NCI-H2227 (cell line): ENCODE data around the gene PPM1D.
A peak's percentile ranks its signal among the peaks of the same experiment; 100 is the strongest.
"Not testable (repeated sequence)": the region's sequence is repeated elsewhere in the genome, so short reads cannot be mapped to it uniquely, and the experiment has no call there.

Source experiments
- DNase-seq: peaks from one replicate; lab custom pipeline; 2025; ENCODE audit not compliant: unreplicated experiment; lab: John Stamatoyannopoulos, UW

PPM1D gene

DNA sequence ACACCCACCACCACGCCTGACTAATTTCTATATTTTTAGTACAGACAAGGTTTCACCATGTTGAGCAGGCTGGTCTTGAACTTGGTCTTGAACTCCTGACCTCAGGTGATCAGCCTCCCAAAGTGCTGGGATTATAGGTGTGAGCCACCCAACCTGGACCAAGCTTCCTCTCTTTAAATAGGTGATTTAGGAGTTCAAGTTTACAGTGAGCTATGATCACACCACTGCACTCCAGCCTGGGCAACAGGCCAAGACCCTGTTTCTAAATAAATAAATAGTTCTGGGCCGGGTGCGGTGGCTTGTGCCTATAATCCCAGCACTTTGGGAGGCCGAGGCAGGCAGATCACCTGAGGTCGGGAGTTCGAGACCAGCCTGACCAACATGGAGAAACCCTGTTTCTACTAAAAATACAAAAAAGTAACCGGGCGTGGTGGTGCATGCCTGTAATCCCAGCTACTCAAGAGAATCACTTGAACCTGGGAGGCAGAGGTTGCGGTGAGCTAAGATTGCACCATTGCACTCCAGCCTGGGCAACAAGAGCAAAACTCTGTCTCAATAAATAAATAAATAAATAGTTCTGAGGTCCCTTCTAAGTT lies 6.5 kb upstream of the PPM1D start:
- DNase-seq = not testable (repeated sequence)

DNA sequence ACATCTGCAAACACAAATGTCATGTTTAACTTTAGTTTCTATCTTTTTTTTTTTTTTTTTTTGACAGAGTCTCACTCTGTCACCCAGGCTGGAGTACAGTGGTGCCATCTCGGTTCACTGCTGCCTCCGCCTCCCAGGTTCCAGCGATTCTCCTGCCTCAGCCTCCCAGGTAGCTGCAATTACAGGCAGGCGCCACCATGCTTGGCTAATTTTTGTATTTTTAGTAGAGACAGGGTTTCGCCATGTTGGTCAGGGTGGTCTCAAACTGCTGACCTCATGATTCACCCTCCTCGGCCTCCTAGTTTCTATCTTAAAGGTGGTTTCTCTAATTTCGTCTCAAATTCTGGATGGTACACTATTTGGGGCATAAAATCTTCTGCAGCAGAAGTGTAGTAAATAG lies 5.8 kb upstream of the PPM1D start:
- not testable (repeated sequence) for DNase-seq

DNA sequence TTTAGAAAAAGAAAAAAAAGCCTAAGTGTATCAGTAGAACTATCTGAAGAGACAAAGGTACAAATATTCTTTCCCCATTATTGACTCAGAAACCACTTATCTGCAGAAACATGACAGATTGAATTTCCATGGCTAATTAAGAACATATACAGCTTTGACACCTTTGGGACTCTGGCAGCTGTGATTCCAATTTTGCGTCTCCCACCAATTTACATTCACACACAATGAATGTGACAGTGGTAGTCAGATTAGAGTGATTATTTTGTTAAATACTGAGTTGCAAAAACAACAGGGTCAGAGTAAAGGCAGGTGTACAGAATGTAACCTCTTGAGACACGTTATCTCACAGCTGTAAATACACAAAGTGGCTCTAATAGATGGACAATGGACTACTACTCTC lies 5.3 kb upstream of the PPM1D start:
- DNase-seq = no peak

DNA sequence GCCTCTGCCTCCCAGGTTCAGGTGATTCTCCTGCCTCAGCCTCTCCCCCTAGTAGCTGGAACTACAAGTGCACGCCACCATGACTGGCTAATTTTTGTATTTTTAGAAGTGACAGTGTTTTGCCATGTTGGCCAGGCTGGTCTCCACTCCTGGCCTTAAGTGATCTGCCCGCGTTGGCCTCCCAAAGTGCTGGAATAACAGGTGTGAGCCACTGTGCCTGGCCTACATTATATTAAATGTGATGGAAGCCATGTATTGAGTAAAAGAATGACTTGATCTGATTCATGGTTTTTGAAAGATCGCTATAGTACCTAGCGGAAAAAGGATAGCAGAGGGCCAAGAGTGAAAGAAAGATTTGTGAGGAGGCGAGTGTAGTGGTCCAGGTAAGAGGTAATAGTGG lies 2.7 kb upstream of the PPM1D start:
- DNase-seq = no peak

DNA sequence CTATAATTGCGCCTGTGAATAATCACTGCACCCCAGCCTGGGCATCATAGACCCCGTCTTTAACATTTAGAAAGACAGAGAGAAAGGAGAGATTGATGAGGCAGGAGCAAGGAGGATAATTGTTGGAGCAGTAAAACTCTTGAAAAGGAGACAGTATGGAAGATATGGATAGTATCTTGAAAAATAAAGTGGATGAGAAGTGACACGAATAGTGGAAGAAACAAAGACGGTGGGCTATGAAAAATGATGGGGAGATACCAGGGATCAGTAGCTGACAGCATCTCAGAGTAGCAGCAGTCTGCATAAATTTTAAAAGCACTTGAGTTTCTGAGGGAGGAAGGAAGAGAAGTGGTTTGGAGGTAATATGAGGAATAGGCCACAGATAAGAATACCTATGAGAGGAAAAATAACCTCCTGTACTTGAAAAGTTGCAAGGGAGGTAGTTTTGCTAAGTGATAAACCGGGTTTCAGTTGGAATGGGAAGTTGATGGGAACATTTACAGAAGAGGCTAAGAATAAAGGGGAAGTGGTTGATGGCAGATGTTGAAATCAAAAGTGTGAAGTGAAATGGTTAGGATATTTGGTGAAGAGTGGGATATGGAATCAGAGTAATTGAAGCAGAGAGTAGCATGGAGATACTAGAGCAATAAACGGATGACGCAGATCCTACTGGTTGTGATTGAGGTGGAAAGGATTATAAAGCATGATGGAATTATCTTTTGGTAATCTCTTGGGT lies 1.8 kb upstream of the PPM1D start:
- peak; percentile 38 for DNase-seq

DNA sequence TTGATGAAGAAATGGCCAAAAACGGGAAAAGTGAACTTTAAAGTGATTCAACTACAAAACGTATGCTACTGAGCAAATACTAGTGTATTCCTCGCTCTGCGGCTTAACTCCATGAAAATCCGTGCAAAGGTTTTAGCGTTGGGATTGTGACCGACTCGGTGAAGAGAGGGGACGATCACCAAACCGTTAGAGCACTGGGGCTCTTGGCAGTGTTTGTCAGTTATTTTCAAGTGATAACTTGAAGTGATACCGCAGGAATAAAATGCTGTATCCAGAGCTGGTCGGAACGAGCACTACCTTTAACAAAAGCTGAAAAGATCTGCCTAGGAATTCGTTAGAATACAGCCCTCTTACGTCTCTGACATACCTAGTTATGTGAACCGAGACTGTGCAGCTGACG lies 773 bp upstream of the PPM1D start:
- DNase-seq = peak; percentile 68

DNA sequence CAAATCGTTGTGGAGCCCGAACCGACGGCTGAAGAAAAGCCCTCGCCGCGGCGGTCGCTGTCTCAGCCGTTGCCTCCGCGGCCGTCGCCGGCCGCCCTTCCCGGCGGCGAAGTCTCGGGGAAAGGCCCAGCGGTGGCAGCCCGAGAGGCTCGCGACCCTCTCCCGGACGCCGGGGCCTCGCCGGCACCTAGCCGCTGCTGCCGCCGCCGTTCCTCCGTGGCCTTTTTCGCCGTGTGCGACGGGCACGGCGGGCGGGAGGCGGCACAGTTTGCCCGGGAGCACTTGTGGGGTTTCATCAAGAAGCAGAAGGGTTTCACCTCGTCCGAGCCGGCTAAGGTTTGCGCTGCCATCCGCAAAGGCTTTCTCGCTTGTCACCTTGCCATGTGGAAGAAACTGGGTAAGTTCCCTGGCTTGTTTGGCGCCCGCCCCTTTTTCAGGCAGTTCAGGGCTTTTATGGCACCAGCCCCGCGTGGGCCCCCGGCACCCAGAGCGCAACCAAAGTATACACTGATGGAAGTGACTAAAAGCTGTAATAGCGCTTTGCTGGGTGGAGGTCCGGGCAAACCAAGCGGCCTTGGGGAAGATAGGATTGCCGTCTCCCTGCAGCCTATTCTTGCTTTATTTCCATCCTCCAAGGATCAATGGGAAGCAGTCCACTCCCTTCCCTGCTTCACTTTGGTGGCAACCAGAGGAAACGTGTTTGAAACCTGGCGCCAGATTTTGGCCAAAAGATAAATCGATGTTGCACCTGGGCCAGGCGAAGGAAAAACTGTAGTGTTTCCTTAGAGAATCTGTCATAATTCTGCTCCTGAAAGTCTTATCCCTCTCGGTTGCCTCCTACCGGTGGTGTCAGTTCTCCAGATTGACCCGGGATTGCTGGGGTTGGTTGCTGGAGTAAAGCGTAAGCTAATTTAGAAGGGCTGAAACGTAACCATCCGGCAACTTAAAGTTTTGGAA lies 775 bp downstream of the PPM1D start:
- DNase-seq = peak; percentile 81

DNA sequence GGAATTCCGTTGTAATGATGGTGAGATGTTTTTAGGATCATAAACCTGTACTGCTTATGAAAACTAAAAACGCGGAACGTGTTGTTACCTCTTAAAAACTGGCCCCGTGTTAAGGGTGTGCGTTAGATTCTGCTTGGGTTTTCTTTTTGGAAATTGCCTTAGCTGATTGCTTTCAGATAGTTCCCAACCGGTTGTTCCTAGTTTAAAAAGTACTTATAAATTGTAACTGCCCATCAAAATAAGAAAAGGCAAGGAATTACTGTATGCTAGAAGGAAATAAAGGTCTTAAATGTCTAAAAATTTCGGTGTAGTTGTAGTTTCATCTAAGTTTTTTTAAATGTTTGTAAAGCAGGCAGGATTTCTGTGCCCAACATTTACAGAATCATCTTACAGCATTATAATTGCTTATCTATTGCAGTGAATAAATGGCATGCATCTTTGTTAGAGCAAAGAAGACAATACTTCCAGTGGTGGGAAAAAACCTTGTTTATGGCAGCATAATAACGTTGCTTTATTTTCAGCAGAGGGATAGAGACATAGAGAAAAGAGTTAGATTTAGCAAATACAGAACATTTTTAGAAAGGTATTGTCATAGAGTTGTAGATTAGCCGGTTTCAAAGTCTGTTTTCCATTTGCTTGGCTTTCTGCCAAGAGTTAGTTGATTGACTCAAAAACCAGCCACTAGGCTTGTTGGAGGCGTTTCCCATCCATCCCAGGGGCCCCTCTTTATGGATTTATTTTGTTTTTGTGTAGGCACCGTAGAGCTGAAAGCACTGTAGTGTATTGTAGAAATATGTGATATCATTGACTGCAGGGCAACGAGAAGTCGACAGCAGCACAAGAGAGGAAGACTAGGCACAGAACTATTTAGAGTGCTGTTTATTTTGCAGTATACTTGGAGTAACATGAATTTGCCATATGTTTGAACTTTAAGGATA lies 1.7 kb downstream of the PPM1D start:
- peak; percentile 83 for DNase-seq

DNA sequence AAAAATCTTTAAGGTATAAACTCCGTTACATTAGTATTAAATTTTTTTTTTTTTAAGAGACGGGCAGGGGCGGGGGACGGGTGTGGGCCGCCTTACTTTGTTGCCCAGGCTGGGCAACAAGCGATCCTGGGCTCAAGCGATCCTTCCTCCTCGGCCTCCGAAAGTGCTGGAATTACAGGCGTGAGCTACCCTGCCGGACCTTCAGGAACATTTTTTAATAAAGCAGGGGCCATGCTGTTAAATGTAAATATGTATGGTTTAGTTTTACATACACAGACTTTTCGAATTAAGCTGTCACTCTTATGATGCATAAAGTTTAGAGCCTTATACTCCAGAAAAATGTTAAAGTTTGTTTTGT lies 2.4 kb downstream of the PPM1D start:
- no peak for DNase-seq

DNA sequence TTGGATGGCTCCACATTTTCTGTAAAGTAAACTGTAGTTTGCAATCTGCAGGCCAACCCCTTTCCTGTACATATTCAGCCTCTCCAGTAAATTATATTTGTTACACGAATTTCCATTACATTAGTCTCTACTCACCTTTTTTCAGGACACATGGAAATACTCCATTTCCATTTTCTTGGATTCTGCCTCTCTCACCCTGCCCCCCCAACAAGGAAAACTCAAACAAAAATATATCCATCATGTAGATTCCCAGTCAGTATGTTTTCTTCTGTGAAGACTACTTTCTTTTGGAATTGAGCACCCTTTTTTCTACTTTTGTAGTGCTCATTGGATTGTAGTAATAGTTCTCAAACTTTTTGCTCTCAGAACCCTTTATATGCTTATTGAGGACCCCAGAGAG lies 2.9 kb downstream of the PPM1D start:
- no peak for DNase-seq

DNA sequence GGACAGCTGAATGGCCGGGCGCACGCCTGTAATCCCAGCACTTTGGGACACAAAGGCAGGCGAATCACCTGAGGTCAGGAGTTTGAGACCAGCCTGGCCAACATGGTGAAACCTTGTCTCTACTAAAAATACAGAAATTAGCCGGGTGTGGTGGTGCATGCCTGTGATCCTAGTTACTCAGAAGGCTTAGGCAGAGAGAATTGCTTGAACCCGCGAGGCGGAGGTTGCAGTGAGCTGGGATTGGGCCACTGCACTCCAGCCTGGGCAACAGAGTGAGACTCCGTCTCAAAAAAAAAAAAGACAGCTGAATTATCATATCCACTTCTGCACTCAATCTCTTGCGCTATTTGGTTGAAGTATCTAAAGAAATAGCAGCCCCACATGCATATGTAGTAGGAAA lies 3.5 kb downstream of the PPM1D start:
- not testable (repeated sequence) for DNase-seq

DNA sequence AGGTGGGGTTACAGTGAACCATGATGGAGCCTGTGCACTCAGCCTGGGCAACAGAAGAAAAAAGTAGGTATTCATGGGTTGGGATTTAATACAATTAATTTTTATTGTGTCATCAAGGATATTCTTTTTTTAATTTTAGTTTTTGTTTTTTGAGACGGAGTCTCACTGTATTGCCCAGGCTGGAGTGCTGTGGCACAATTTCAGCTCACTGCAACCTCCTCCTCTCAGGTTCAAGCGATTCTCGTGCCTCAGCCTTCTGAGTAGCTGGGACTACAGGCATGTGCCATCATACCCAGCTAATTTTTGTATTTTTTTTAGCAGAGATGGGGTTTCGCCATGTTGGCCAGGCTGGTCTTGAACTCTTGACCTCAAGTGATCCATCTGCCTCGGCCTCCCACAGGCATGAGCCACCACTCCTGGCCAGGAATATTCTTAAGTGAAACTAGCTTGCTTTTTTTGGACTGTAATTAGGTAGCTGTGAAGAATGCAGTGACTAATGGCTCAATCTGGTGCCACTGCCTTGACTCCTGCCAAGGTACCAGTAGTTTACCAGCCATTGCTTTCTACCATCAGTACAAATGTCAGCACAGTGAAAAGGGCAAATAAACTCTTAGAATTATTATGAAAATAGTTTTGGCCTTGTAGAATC lies 4.8 kb downstream of the PPM1D start:
- no peak for DNase-seq

DNA sequence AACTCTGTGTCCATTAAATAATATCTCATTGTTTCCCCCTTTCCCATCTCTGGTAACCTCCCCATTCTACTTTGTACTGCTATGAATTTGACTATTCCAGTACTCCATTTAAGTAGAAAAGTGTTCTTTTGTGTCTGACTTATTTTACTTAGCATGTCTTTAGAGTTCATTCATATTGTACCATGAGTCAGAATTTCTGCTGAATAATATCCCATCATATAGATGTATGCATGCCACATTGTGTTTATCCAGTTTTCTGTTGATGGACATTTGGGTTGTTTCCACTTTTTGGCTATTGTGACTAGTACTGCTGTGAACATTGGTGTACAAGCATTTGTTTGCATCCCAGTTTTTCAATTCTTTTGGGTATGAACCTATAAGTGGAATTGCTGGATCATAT lies 6.0 kb downstream of the PPM1D start:
- DNase-seq = no peak

DNA sequence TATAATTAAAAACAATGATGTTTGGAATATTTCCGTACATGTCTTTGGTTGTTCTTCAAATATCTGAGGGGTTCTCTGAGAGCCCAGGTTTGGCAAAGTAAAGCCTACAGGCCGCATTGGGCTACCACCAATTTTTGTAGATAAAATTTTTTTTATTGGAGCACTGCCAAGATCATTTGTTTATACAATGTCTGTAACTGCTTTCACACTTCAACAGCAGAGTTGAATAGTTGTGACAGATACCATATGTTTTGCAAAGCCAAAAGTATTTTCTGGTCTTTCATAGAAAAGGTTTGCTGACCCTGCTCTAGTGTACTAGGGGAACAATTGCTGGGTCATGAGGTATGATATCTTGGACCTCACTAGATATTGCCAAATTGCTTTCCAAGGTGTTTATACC lies 10.5 kb downstream of the PPM1D start:
- DNase-seq = no peak

DNA sequence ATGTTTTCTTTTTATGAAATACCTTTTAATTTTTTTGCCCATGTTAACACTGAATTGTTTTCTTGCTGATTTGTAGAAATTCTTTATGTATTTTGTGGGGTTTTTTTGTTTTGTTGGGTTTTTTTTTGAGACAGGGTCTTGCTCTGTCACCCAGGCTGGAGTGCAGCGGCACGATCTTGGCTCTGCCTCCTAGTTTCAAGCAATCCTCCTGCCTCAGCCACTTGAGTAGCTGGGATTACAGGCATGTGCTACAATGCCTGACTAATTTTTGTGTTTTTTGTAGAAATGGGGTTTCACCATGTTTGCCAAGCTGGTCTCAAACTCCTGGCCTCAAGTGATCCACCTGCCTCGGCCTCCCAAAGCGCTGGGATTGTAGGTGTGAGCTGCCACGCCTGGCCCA lies 11.3 kb downstream of the PPM1D start:
- not testable (repeated sequence) for DNase-seq

DNA sequence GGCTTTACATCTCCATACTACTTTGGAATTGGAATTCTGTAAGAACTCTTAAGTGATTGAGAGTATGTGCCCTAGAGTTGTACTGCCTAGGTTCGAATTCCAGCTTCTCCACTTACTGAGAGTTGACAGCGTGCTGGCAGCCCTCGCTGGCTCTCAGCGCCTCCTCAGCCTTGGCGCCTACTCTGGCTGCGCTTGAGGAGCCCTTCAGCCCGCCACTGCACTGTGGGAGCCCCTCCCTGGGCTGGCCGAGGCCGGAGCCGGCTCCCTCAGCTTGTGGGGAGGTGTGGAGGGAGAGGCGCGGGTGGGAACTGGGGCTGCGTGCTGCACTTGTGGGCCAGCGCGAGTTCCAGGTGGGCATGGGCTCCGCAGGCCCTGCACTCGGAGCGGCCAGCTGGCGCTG lies 13.3 kb downstream of the PPM1D start:
- no peak for DNase-seq

DNA sequence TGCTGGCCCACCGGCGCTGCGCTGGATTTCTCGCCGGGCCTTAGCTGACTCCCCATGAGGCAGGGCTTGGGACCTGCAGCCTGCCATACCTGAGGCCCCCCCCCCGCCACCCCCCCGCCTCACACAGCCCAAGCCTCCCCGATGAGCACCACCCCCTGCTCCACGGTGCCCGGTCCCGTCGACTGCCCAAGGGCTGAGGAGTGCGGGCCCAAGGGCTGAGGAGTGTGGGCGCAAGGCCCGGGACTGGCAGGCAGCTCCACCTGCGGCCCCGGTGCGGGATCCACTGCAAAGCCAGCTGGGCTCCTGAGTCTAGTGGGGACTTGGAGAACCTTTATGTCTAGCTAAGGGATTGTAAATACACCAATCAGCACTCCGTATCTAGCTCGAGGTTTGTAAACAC lies 13.8 kb downstream of the PPM1D start:
- not testable (repeated sequence) for DNase-seq

DNA sequence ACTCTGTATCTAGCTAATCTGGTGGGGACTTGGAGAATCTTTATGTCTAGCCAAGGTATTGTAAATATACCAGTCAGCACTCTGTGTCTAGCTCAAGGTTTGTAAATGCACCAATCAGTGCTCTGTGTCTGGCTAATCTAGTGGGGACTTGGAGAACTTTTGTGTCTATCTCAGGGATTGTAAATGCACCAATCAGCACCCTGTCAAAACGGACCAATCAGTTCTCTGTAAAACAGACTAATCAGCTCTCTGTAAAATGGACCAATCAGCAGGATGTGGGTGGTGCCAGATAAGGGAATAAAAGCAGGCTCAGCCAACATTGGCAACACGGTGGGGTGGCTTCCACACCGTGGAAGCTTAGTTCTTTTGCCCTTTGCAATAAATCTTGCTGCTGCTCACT lies 14.3 kb downstream of the PPM1D start:
- not testable (repeated sequence) for DNase-seq

DNA sequence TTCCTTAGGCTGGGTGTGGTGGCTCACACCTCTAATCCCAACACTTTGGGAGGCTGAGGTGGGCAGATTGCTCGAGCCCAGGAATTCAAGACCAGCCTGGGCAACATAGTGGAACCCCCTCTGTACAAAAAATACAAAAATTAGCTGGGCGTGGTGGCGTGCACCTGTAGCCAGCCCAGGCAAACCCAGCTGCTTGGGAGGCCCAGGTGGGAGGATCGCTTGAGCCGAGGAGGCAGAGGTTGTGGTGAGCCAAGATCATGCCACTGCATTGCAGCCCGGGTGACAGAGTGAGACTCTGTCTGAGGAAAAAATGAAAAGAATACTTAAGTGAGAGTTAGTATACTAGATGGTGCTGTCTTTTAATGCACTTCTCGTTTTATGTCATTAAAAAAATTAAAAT lies 15.1 kb downstream of the PPM1D start:
- no peak for DNase-seq

DNA sequence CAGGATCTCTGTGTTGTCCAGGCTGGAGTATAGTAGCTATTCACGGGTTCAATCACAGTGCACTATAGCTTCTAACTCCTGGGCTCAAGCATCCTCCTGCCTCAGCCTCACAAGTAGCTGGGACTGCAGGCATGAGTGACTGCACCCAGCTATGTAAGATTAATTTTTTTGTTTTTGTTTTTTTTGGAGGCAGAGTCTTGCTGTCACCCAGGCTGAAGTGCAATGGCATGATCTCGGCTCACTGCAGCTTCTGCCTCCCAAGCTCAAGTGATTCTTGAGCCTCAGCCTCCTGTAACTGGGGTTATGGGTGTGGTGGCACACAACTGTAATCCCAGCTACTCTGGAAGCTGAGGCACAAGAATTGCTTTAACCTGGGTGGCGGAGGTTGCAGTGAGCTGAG lies 15.8 kb downstream of the PPM1D start:
- DNase-seq = no peak
